ENCODE data around the gene TMEM198.

DNA sequence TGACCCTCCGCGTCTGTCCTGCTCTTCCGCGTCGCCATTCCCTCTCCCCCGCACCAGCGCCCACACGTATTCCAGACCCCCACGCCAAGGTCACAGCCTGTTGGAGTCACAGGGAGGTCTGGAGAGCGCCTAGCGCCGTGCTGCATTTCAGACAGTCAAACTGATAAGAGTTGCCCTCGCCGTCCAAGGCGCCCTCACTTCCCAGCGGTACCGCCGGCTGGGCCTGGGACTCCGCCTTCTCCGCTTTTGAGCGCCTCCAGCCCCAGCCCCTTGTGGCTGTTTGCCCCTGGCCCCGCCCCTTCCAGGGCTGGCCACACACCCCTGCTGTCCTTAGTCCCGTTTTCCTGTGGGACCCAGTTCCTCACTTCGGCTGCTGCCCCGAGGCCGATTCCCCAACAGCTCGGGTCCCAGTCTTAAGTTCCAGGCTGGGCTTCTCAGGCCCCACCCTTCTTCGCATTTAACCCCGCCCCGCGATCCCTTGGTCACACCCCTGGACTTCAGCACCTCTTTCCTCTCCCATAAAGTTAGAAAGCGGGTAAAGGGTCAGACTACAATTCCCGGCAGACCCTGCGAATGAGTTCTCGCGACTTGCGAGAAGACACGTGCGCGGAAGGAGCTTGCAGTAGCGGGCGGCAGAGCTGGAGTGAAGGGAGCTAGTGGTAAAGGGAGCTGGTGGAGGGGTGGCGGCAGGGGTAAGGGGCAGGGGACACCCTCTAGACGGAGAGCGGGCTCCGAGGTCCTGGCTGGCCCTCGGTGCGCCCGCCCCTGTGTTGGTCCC, 45.4 kb upstream of the TMEM198 start, which contains the start of gene GMPPA:
- TF ChIP-seq, protein P1, sequence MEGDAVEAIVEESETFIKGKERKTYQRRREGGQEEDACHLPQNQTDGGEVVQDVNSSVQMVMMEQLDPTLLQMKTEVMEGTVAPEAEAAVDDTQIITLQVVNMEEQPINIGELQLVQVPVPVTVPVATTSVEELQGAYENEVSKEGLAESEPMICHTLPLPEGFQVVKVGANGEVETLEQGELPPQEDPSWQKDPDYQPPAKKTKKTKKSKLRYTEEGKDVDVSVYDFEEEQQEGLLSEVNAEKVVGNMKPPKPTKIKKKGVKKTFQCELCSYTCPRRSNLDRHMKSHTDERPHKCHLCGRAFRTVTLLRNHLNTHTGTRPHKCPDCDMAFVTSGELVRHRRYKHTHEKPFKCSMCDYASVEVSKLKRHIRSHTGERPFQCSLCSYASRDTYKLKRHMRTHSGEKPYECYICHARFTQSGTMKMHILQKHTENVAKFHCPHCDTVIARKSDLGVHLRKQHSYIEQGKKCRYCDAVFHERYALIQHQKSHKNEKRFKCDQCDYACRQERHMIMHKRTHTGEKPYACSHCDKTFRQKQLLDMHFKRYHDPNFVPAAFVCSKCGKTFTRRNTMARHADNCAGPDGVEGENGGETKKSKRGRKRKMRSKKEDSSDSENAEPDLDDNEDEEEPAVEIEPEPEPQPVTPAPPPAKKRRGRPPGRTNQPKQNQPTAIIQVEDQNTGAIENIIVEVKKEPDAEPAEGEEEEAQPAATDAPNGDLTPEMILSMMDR (optimal IDR thresholded peaks at IDR 0.05 in 1 of 3, IDR thresholded peaks at IDR 0.05 in 1 of 3, conservative IDR thresholded peaks at IDR 0.05 in 1 of 3; ENCODE audit: extremely low read depth in 1 of 3, insufficient read depth in 2 of 3, low read length in 3 of 3), result no peak
- no peak for TF ChIP-seq EZH2 (IDR thresholded peaks at IDR 0.05; ENCODE audit: low read length)

Data from keratinocyte (primary cell).